ENCODE results near the gene STOML1.

Gene STOML1

GRCh38 chr15:74007820-74008371, 15.8 kb upstream of the STOML1 start:
- TF ChIP-seq CTCF (IDR thresholded peaks at IDR 0.05; ENCODE audit: low read depth, low read length), result no peak
- 0 out of 2 replicates have a peak, but pooled peaks cover 4% of the 10 kb centered on the region for H3K36me3 ChIP-seq
- no peak overlapping the region for H3K4me3 ChIP-seq (ENCODE audit: low read depth, low read length)

GRCh38 chr15:74006774-74007639, 14.9 kb upstream of the STOML1 start:
- Histone ChIP-seq H3K4me3 (ENCODE audit: low read depth, low read length) (no peak overlapping the region), H3K27me3 (no peaks in the 10 kb centered on the region), H3K9me3 (no peaks in the 10 kb centered on the region), H3K4me1 (no peaks in the 10 kb centered on the region; the same call in 1 of the 2 replicates), H3K36me3 (0 out of 2 replicates have a peak, but pooled peaks cover 4% of the 10 kb centered on the region)
- TF ChIP-seq CTCF (IDR thresholded peaks at IDR 0.05; ENCODE audit: low read depth, low read length), result no peak
- DNase-seq, result no peak

More at GRCh38 chr15:74007820-74008371, 15.8 kb upstream of the STOML1 start:
- no peaks in the 10 kb centered on the region for H3K9me3 ChIP-seq
- DNase-seq, result no peak
- H3K27me3 ChIP-seq, result no peaks in the 10 kb centered on the region
- H3K4me1 ChIP-seq, result no peaks in the 10 kb centered on the region; the same call in 1 of the 2 replicates

GRCh38 chr15:73997986-73998385, 5.9 kb upstream of the STOML1 start:
- H3K4me3 ChIP-seq (ENCODE audit: low read depth, low read length), result no peak overlapping the region
- no peaks in the 10 kb centered on the region for H3K27me3 ChIP-seq
- H3K36me3 ChIP-seq, result peaks cover 2% of the 10 kb centered on the region; the same call in 1 of the 2 replicates
- no peaks in the 10 kb centered on the region for H3K4me1 ChIP-seq
- no peak for TF ChIP-seq CTCF (IDR thresholded peaks at IDR 0.05; ENCODE audit: low read depth, low read length)
- DNase-seq, result no peak
- H3K9me3 ChIP-seq, result no peaks in the 10 kb centered on the region

GRCh38 chr15:73996939-73997338, 4.8 kb upstream of the STOML1 start:
- no peak for DNase-seq
- Histone ChIP-seq H3K9me3 (no peaks in the 10 kb centered on the region), H3K4me3 (ENCODE audit: low read depth, low read length) (no peak overlapping the region), H3K4me1 (peaks cover 4% of the 10 kb centered on the region; the same call in 1 of the 2 replicates), H3K27me3 (no peaks in the 10 kb centered on the region), H3K36me3 (peaks cover 2% of the 10 kb centered on the region; the same call in 1 of the 2 replicates)
- TF ChIP-seq CTCF (IDR thresholded peaks at IDR 0.05; ENCODE audit: low read depth, low read length), result no peak

- Histone ChIP-seq H3K4me1 (peaks cover 4% of the 10 kb centered on the region; the same call in 1 of the 2 replicates), H3K27me3 (no peaks in the 10 kb centered on the region), H3K9me3 (no peaks in the 10 kb centered on the region), H3K36me3 (peaks cover 2% of the 10 kb centered on the region; the same call in 1 of the 2 replicates), H3K4me3 (ENCODE audit: low read depth, low read length) (no peak overlapping the region)
- DNase-seq, result no peak
- TF ChIP-seq CTCF (IDR thresholded peaks at IDR 0.05; ENCODE audit: low read depth, low read length), result no peak
These were observed 4.2 kb upstream of the STOML1 start for GRCh38 chr15:73996267-73996666.

Measured in BE2C (cell line).